Nephron (organoid): ENCODE data around the gene AGPAT3.
A peak's percentile ranks its signal among the peaks of the same experiment; 100 is the strongest.

ENCODE experiments used
- H3K27ac Mint-ChIP-seq, 3 experiments: 2 replicates each; pipeline ENCODE4 v1.8.0; 2020; ENCODE audit warnings: mixed read lengths in 3 of 3, mild to moderate bottlenecking in 2 of 3, moderate library complexity in 1 of 3
- H3K27me3 Mint-ChIP-seq: 2 replicates; pipeline ENCODE4 v1.8.0; 2021; ENCODE audit warnings: low read depth, mild to moderate bottlenecking, moderate library complexity, mixed read lengths
- H3K36me3 Mint-ChIP-seq: 2 replicates; pipeline ENCODE4 v1.8.0; 2020; ENCODE audit warnings: low read depth, mixed read lengths
- H3K4me1 Mint-ChIP-seq: 2 replicates; pipeline ENCODE4 v1.8.0; 2020; ENCODE audit warnings: mixed read lengths
- H3K4me3 Mint-ChIP-seq, 3 experiments: 2 replicates each; pipeline ENCODE4 v1.8.0; 2020; ENCODE audit warnings: mild to moderate bottlenecking in 3 of 3, mixed read lengths in 3 of 3, moderate library complexity in 2 of 3
- H3K9me3 Mint-ChIP-seq: 2 replicates; pipeline ENCODE4 v1.8.0; 2020; ENCODE audit warnings: mixed read lengths
- TF ChIP-seq, protein P1 (sequence below), 3 experiments: fragments of 200-600 bp; sonication (generic); IDR thresholded peaks; one replicate each; pipeline ENCODE4 v1.5.0; 2021; ENCODE audit warnings: antibody characterized with exemption in 3 of 3; ENCODE audit not compliant: unreplicated experiment in 3 of 3

The AGPAT3 gene

DNA sequence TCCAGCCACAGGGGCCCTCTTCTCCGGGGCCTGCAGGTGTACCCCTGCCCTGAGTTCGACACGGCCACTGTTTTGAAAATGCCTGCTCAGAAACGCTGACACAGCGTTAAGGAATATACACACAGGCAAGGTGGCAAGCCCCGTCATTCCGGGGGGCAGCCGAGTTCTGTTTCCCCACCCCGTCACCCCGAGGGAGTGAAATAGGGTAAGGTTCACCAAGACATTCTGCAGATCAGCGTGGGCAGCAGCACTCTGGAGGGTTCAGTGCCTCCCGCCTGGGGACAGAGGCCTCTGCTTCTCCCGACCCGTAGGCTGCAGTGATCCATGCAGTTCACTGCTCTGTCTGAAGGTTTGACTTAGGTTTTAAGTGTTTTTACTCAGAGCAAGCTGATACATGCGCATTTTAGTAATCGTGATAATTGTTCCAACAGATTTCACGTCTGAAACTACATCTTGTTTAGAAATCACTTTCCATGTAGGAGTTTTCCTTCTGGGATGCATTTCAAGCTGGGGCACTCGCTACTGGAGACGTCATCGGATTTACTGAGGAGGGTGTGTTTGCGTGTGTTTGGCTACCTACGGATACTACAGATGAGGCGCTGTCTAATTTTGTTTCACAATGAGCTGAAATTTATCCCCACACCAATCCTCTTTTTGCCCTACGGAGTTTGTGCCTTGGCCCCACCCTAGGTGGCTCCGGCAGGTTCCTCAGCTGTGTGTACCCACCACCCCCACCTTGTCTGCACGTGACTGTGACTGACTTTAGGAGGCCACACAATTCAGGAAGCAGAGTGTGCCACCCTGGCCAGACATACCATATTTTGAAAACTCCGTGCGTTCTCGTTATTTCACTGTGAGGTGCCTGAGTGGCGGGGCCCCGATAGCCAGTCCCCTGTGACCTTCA is 63.5 kb downstream of the AGPAT3 start:
- TF ChIP-seq, protein P1, sequence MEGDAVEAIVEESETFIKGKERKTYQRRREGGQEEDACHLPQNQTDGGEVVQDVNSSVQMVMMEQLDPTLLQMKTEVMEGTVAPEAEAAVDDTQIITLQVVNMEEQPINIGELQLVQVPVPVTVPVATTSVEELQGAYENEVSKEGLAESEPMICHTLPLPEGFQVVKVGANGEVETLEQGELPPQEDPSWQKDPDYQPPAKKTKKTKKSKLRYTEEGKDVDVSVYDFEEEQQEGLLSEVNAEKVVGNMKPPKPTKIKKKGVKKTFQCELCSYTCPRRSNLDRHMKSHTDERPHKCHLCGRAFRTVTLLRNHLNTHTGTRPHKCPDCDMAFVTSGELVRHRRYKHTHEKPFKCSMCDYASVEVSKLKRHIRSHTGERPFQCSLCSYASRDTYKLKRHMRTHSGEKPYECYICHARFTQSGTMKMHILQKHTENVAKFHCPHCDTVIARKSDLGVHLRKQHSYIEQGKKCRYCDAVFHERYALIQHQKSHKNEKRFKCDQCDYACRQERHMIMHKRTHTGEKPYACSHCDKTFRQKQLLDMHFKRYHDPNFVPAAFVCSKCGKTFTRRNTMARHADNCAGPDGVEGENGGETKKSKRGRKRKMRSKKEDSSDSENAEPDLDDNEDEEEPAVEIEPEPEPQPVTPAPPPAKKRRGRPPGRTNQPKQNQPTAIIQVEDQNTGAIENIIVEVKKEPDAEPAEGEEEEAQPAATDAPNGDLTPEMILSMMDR (IDR thresholded peaks at IDR 0.05; ENCODE audit: unreplicated experiment in 3 of 3) = no peak
- Mint-ChIP-seq H3K36me3 (peaks cover 5% of the 10 kb centered on the region), H3K27me3 (peaks cover 3% of the 10 kb centered on the region), H3K4me3 (peak overlapping the region in 1 of 3 experiments; percentile 20), H3K4me1 (peaks cover 33% of the 10 kb centered on the region), H3K9me3 (no peaks in the 10 kb centered on the region), H3K27ac (peak overlapping the region; percentile 59 to 89 (median 85))

DNA sequence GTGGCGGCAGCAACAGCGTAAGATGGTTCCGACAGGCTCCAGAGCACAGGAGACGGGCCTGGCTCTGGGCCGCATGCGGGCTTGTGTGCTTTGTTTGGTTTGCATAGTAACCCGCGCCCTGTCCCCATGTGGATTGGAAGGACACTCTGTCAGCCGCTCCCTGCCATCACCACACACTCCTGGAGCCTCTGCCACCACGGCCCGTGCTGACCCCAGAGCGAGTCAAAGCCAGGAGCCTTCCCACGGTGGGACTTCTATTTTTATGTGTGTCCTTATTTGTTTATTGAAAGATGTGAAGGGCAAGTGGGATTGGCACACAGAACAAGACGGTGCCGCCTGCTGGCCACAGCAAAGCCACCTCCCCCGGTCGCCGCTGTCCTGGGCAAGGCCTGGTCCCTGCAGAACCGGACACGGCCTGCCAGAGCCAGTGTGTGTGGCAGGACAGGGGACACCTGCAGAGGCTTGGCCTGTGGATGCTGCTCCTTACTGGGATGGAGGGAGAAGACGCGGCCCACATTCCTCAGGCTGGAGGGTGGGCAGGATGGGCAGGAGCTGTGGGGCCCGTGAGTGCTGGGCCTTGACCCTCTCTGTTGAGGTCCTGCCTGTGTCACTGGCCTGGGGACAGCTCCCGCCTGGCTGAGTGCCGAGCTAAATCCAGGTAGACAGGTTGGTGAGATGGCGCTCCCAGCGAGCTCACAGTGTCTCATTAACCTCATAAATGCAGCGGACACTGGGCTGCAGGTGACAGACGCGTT is 64.4 kb downstream of the AGPAT3 start:
- Mint-ChIP-seq H3K27me3 (peaks cover 3% of the 10 kb centered on the region), H3K27ac (peak overlapping the region in 1 of 3 experiments; percentile 70), H3K4me1 (peaks cover 28% of the 10 kb centered on the region), H3K9me3 (no peaks in the 10 kb centered on the region), H3K4me3 (no peak overlapping the region), H3K36me3 (peaks cover 5% of the 10 kb centered on the region)
- TF ChIP-seq, protein P1 (IDR thresholded peaks at IDR 0.05; ENCODE audit: unreplicated experiment in 3 of 3) = no peak

DNA sequence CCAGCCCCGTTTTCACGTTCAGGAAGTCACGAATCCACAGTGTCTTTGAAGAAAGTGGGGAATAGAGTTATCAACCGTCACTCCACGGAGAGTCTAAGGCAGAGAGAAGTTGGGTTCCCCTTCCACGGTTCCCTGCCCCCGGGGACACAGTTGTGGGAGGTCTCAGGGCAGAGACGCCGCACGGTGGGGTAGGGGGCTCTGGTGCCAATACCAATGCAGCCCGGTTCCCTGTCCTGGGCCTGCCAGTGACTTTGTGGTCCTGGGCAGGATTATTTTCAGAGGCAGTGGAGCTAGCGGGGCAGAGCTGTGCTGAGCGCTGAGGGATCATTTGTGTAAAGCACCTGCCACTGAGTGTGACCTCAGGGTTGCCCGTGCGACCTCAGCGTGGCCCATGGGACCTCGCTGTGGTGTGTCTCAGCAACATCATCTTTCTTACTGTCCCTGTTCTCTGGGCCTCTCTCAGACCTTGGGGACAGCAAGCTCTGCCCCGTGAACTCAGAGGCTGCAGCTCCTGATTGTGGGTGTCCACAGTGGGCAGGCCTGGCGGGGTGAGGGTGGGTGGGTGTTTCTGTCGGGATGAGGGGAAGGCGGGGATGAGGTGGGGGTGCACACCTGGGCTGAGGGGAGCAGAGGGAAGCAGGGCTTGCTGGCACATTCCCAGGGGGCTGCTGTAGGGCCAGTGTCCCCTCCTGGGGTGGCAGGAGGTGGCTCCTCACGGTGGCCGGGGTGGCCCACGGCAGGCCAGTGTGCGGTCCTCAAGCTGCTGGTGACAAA is 65.2 kb downstream of the AGPAT3 start:
- peaks cover 6% of the 10 kb centered on the region for H3K27me3 Mint-ChIP-seq
- no peaks in the 10 kb centered on the region for H3K9me3 Mint-ChIP-seq

DNA sequence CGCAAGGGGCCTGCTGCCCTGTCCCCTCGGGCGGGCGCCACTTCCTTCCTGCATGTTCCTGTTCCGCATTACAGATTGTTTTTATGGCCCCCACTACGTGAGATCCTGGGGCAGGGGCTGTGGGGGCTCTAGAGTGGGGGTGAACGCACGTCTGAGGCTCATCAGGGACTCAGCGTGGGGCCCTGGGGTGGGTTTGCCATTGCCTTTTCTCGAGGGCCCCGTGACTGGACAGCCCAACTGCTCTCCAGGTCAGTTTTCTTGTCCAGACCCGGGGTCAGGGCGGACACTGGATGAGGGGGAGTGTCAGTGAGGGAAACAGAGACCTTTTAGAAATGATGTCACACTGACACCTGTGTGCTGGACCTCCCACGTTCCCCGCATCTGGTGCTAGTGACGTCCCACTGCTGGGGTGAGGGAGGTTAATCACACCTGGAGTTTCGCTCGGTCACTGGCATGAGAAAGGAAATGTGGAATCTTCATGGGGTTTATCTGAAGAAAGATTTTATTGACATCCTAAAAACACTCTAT is 65.9 kb downstream of the AGPAT3 start:
- H3K9me3 Mint-ChIP-seq = no peaks in the 10 kb centered on the region
- TF ChIP-seq, protein P1 (IDR thresholded peaks at IDR 0.05; ENCODE audit: unreplicated experiment in 3 of 3) = no peak
- H3K4me1 Mint-ChIP-seq = peaks cover 17% of the 10 kb centered on the region
- peaks cover 5% of the 10 kb centered on the region for H3K36me3 Mint-ChIP-seq
- H3K4me3 Mint-ChIP-seq = no peak overlapping the region
- peaks cover 6% of the 10 kb centered on the region for H3K27me3 Mint-ChIP-seq
- no peak overlapping the region for H3K27ac Mint-ChIP-seq

More for the DNA sequence above, 65.2 kb downstream of the AGPAT3 start:
- Mint-ChIP-seq H3K27ac (peak overlapping the region in 1 of 3 experiments; percentile 70), H3K4me3 (no peak overlapping the region), H3K36me3 (peaks cover 5% of the 10 kb centered on the region), H3K4me1 (peaks cover 21% of the 10 kb centered on the region)
- TF ChIP-seq, protein P1 (IDR thresholded peaks at IDR 0.05; ENCODE audit: unreplicated experiment in 3 of 3) = no peak

DNA sequence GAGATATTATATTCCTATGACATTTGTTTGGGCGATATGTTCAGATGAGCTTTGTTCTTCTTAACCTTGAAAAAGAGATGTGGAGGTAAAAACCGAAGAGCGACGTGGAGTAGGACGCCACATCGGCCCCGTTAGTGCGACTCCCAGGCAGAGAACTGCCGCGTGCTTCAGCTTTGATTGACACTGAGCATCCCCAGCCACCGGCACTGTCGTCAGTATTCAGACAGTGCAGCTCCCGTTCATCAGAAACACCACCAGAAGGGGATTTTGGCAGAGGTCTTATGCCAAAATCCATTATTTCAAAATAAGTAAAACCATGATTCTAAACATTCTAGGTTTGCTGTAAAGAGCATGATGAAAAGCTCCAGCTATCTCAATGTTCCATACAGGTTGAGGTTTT is 66.5 kb downstream of the AGPAT3 start:
- Mint-ChIP-seq H3K27ac (no peak overlapping the region), H3K4me1 (peaks cover 17% of the 10 kb centered on the region), H3K27me3 (peaks cover 6% of the 10 kb centered on the region), H3K4me3 (no peak overlapping the region), H3K9me3 (no peaks in the 10 kb centered on the region), H3K36me3 (peaks cover 5% of the 10 kb centered on the region)
- TF ChIP-seq, protein P1 (IDR thresholded peaks at IDR 0.05; ENCODE audit: unreplicated experiment in 3 of 3) = no peak
